Measurements from ENCODE around the gene HTR2C.

HTR2C gene

DNA sequence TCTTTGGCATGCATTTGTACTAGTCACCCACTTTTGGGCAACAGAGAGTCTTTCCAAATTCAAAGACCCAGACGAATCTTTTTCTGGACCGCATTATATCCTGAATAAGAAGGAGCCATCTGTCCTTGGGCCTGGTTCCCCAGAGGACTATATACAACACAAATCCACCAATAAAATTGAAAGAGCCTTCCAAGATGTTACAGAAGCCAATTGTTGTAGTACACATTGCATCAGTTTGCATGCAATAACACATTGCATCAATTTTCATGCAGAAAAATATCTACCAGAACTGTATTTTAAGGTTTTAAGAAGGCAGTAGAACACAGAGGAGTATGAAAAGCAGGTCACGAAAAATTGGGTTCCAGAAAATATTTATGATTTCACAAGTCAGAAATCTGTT lies 203.2 kb downstream of the HTR2C start (continued):
- no peak for TF ChIP-seq OSR1 (CRISPR knock-in tag; IDR thresholded peaks at IDR 0.05)
- TF ChIP-seq, protein P1, sequence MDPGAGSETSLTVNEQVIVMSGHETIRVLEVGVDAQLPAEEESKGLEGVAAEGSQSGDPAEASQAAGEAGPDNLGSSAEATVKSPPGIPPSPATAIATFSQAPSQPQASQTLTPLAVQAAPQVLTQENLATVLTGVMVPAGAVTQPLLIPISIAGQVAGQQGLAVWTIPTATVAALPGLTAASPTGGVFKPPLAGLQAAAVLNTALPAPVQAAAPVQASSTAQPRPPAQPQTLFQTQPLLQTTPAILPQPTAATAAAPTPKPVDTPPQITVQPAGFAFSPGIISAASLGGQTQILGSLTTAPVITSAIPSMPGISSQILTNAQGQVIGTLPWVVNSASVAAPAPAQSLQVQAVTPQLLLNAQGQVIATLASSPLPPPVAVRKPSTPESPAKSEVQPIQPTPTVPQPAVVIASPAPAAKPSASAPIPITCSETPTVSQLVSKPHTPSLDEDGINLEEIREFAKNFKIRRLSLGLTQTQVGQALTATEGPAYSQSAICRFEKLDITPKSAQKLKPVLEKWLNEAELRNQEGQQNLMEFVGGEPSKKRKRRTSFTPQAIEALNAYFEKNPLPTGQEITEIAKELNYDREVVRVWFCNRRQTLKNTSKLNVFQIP (CRISPR knock-in tag; IDR thresholded peaks at IDR 0.05; ENCODE audit: borderline replicate concordance, low read depth), result no peak

DNA sequence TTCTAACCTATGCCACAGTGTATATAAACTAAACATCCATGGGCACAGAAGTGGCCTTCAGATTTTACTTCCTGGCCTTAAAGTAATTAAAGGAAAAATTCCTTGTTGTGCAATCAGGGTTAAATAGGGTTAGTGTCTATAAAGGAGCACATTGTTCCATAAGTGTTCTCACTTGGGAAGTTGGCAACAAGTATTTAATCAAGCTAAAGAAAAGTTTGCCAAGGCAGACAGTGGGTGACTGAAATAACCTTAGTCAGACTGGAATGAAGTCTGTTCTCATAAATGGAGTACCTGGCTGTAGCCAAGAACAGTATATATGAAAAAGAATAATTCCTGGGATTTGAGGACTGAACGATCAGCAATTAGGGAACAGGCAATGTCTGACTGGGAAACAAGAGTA lies 213.6 kb downstream of the HTR2C start:
- TF ChIP-seq, protein P2, sequence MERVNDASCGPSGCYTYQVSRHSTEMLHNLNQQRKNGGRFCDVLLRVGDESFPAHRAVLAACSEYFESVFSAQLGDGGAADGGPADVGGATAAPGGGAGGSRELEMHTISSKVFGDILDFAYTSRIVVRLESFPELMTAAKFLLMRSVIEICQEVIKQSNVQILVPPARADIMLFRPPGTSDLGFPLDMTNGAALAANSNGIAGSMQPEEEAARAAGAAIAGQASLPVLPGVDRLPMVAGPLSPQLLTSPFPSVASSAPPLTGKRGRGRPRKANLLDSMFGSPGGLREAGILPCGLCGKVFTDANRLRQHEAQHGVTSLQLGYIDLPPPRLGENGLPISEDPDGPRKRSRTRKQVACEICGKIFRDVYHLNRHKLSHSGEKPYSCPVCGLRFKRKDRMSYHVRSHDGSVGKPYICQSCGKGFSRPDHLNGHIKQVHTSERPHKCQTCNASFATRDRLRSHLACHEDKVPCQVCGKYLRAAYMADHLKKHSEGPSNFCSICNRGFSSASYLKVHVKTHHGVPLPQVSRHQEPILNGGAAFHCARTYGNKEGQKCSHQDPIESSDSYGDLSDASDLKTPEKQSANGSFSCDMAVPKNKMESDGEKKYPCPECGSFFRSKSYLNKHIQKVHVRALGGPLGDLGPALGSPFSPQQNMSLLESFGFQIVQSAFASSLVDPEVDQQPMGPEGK (CRISPR knock-in tag; IDR thresholded peaks at IDR 0.05; ENCODE audit: borderline replicate concordance), result no peak
- TF ChIP-seq OSR1 (CRISPR knock-in tag; IDR thresholded peaks at IDR 0.05) (no peak), GLIS3 (CRISPR knock-in tag; IDR thresholded peaks at IDR 0.05) (no peak), ZNF8 (CRISPR knock-in tag; IDR thresholded peaks at IDR 0.05) (no peak), ZNF70 (CRISPR knock-in tag; IDR thresholded peaks at IDR 0.05) (no peak), CSDC2 (CRISPR knock-in tag; IDR thresholded peaks at IDR 0.05) (no peak), ISL1 (CRISPR knock-in tag; IDR thresholded peaks at IDR 0.05) (no peak)
- TF ChIP-seq, protein P1 (CRISPR knock-in tag; IDR thresholded peaks at IDR 0.05; ENCODE audit: borderline replicate concordance, low read depth), result no peak
- TF ChIP-seq, protein P3, sequence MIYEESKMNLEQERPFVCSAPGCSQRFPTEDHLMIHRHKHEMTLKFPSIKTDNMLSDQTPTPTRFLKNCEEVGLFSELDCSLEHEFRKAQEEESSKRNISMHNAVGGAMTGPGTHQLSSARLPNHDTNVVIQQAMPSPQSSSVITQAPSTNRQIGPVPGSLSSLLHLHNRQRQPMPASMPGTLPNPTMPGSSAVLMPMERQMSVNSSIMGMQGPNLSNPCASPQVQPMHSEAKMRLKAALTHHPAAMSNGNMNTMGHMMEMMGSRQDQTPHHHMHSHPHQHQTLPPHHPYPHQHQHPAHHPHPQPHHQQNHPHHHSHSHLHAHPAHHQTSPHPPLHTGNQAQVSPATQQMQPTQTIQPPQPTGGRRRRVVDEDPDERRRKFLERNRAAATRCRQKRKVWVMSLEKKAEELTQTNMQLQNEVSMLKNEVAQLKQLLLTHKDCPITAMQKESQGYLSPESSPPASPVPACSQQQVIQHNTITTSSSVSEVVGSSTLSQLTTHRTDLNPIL (CRISPR knock-in tag; IDR thresholded peaks at IDR 0.05; ENCODE audit: low read depth), result no peak
- ATAC-seq, result no peak

DNA sequence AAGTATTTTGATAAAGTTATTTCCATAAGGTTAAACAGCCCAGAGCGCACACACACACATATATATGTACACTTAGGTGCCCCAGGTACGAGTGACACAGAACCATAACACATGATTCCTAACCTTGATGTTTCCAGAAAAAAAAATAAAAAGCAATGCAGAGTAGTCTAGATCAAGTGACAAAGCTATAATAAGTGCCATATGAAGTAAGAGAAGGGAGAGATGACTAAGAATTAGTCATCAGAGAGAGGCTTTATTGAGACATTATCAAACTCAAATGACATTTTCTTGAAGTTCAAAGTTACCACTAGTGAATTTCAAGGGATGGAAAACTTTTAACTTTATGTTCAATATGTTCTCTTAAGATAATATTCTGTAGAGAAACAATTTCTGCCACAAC lies 215.0 kb downstream of the HTR2C start:
- TF ChIP-seq ZNF565 (CRISPR knock-in tag; conservative IDR thresholded peaks at IDR 0.05; ENCODE audit: low read depth) (no peak), ZFP30 (CRISPR knock-in tag; IDR thresholded peaks at IDR 0.05) (no peak), RARB (CRISPR knock-in tag; IDR thresholded peaks at IDR 0.05) (no peak), ESRRG (CRISPR knock-in tag; IDR thresholded peaks at IDR 0.05) (no peak), GLIS3 (CRISPR knock-in tag; IDR thresholded peaks at IDR 0.05) (no peak), ZNF70 (CRISPR knock-in tag; IDR thresholded peaks at IDR 0.05) (no peak), PPARA (CRISPR knock-in tag; IDR thresholded peaks at IDR 0.05; ENCODE audit: borderline replicate concordance) (no peak), CSDC2 (CRISPR knock-in tag; IDR thresholded peaks at IDR 0.05) (no peak), BACH2 (CRISPR knock-in tag; IDR thresholded peaks at IDR 0.05; ENCODE audit: borderline replicate concordance) (no peak), ZC3H10 (CRISPR knock-in tag; IDR thresholded peaks at IDR 0.05) (no peak), ZNF8 (CRISPR knock-in tag; IDR thresholded peaks at IDR 0.05) (no peak), SNAI2 (CRISPR knock-in tag; IDR thresholded peaks at IDR 0.05) (no peak), ISL1 (CRISPR knock-in tag; IDR thresholded peaks at IDR 0.05) (no peak)
- TF ChIP-seq, protein P2 (CRISPR knock-in tag; IDR thresholded peaks at IDR 0.05; ENCODE audit: borderline replicate concordance), result no peak
- TF ChIP-seq, protein P4, sequence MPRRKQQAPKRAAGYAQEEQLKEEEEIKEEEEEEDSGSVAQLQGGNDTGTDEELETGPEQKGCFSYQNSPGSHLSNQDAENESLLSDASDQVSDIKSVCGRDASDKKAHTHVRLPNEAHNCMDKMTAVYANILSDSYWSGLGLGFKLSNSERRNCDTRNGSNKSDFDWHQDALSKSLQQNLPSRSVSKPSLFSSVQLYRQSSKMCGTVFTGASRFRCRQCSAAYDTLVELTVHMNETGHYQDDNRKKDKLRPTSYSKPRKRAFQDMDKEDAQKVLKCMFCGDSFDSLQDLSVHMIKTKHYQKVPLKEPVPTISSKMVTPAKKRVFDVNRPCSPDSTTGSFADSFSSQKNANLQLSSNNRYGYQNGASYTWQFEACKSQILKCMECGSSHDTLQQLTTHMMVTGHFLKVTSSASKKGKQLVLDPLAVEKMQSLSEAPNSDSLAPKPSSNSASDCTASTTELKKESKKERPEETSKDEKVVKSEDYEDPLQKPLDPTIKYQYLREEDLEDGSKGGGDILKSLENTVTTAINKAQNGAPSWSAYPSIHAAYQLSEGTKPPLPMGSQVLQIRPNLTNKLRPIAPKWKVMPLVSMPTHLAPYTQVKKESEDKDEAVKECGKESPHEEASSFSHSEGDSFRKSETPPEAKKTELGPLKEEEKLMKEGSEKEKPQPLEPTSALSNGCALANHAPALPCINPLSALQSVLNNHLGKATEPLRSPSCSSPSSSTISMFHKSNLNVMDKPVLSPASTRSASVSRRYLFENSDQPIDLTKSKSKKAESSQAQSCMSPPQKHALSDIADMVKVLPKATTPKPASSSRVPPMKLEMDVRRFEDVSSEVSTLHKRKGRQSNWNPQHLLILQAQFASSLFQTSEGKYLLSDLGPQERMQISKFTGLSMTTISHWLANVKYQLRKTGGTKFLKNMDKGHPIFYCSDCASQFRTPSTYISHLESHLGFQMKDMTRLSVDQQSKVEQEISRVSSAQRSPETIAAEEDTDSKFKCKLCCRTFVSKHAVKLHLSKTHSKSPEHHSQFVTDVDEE (CRISPR knock-in tag; IDR thresholded peaks at IDR 0.05), result no peak
- TF ChIP-seq, protein P5, sequence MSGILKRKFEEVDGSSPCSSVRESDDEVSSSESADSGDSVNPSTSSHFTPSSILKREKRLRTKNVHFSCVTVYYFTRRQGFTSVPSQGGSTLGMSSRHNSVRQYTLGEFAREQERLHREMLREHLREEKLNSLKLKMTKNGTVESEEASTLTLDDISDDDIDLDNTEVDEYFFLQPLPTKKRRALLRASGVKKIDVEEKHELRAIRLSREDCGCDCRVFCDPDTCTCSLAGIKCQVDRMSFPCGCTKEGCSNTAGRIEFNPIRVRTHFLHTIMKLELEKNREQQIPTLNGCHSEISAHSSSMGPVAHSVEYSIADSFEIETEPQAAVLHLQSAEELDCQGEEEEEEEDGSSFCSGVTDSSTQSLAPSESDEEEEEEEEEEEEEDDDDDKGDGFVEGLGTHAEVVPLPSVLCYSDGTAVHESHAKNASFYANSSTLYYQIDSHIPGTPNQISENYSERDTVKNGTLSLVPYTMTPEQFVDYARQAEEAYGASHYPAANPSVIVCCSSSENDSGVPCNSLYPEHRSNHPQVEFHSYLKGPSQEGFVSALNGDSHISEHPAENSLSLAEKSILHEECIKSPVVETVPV (CRISPR knock-in tag; IDR thresholded peaks at IDR 0.05), result no peak
- TF ChIP-seq, protein P1 (CRISPR knock-in tag; IDR thresholded peaks at IDR 0.05; ENCODE audit: borderline replicate concordance, low read depth), result no peak
- TF ChIP-seq, protein P3 (CRISPR knock-in tag; IDR thresholded peaks at IDR 0.05; ENCODE audit: low read depth), result no peak
- peak; percentile 55; the same call in 1 of the 3 replicates for ATAC-seq

All from SK-N-SH treated with all-trans-retinoic acid at 6 μM for 48 hours (cell line).